NOMO-1 treated with DMSO at 0.1 percent for 48 hours (cell line): ENCODE data around the gene LRCH1.

ENCODE experiments used
- DNase-seq: peaks from one replicate; lab custom pipeline; 2025; ENCODE audit not compliant: unreplicated experiment; lab: John Stamatoyannopoulos, UW

LRCH1 gene

DNA sequence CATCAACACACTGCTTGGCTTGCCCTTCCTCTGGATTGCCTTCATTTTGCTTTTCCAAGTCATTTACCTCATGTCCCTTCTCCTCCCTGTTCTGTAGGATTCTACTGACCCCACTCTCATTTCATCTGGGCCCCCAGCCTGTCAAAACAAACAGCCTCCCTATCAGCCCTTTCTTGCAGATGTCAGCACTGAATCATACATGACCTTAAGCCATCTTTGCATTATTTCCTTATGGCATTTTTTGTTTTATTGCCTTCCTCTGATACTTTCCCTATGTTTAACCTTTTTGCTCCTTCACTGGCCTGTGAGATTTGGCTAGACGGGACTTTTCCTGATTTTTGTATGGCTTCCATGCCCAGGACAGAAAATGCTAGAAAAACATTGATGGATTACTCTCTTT is 8.7 kb downstream of the LRCH1 start:
- DNase-seq: no peak

DNA sequence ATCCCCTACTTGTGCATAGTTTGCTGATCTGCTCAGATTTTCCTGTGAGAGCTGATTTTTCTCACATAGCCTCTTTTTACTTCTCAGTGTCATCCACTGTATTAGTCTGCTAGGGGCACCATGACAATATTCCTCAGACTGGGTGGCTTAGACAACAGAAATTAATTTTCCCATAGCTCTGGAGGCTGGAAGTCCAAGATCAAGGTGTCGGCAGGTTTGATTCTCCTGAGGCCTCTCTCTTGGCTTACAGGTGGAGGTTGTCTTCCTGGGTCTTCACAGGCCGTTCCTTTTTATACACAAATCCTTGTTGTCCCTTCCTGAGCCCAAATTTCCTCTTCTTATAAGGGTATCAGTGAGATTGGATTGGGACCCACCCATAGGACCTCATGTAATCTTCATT is 9.2 kb downstream of the LRCH1 start:
- DNase-seq: no peak

GRCh38 chr13:46562581-46562980 is 9.6 kb downstream of the LRCH1 start:
- no peak for DNase-seq

DNA sequence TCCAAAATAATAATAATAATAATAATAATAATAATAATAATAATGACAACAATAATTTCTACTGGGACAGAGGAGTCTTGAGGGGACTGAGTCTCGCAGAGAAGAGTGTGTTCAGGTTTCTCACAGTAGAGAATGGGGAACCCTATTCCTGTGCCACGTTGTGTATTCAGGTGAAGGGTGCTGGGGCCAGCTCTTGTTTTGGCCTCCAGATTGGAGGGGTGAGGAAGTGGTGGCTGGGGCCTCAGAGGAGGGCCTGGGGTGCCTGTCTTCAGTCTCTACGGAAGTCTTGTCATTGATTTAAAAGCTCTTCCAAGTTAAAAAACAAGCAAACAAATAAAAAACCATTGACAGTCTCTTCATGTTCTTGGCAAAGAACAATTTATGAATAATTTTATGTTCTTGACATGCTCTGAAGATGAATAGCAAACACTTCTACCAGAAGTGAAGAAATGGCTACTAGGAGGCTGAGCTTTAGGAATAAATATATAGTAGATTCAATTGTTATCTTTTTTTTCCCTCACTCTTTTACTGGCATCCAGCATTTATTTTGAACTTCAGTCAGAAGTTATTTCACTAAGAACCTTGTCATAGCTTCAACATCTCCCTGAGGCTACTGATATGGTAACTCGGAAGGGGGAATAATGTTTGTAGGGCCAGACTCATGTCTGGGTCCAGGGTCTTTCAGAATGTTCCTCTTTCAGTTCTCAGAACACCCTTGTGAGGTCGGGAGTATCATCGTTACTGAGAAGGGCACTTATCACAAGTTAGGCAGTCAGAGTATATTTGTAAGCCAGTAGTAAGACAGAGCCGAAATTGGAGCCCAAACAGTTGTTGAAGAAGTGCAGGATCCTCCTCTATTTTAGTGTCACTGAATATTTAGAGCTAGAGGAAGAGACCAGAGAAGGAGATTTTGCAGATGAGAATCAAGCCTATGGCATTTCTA is 13.1 kb downstream of the LRCH1 start:
- DNase-seq: peak; percentile 11

DNA sequence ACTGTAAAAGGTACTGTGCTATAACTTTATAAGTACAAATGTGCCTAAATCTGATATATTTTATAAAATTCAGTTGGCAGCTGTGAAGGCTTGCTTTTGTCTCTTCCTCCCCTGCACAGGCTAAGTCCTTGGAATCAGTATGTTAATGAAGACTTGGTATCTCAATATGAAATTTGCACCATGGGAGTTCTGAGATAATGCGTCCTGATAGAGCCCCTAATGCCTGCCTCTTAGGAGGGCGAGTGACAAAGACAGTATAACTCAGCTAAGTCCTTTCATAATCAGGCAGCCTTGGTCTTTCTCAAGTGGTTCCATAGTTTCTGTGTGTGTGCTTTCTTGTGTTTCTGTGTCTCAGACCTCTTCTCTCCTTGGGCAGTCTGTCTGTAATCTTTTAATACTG is 14.7 kb downstream of the LRCH1 start:
- no peak for DNase-seq

DNA sequence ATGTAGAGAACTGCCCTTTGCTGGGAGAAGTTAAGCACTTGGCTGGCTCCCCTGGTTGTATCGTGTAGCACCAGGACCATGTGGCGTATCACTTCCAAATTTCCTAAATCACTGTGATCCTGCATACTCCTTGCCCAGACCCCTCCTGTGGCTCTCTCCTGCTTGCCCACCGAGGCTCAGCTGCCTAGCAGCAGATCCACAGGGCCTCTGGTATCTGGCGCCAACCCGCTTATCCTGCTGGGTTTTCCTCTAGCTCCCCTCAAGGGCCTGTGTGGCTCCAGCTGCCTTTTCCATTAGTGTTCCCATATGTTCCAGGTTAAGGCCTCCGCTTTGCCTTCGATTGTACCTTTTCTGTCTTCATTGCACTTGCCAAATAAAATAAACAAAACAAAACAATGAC is 16.5 kb downstream of the LRCH1 start:
- no peak for DNase-seq

DNA sequence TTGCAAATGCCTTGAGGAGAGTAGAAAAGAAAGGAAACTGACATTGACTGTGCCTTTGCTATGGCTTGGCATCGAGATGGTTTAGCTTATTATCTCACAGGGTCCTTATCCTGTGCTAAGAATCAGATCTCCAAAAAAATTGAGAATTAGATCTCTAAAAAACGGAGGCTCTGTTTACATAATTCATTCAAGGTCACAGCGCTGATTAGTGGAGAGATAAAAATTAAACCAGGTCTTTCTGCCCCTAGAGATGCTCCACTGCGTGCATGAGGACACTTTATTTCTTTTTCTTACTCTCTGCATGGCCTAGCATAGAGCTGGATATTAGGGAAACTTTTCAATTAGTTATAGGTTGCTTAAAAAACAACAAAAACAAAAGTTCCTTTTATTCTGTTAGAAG is 17.3 kb downstream of the LRCH1 start:
- DNase-seq: no peak

- DNase-seq: no peak
Observed at GRCh38 chr13:46571189-46571908, 18.4 kb downstream of the LRCH1 start.

GRCh38 chr13:46571909-46572595 is 19.1 kb downstream of the LRCH1 start:
- DNase-seq: no peak

- no peak for DNase-seq
Observed at GRCh38 chr13:46572752-46573431, 19.9 kb downstream of the LRCH1 start.

GRCh38 chr13:46575301-46575771 is 22.4 kb downstream of the LRCH1 start:
- DNase-seq: no peak

GRCh38 chr13:46575818-46576221 is 22.9 kb downstream of the LRCH1 start:
- DNase-seq: no peak

DNA sequence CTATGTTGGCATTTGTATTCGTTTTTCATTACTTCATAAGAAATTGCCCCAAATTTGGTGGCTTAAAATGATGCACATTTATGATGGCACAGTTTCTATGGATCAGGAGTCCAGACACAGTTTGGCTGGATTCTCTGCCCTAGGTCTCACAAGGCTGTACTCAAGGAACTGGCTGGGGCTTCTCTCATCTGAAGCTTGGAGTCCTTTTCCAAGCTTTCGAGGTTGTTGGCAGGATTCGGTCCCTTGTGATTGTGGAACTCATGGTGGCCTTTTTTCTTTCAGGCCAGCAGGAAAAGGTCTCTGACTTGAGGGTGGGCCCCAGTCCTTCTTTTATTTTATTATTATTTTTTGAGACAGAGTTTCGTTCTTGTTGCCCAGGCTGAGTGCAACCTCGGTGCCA is 23.8 kb downstream of the LRCH1 start:
- no peak for DNase-seq

- DNase-seq: peak; percentile 53
Observed at GRCh38 chr13:46577696-46578589, 25.0 kb downstream of the LRCH1 start.

DNA sequence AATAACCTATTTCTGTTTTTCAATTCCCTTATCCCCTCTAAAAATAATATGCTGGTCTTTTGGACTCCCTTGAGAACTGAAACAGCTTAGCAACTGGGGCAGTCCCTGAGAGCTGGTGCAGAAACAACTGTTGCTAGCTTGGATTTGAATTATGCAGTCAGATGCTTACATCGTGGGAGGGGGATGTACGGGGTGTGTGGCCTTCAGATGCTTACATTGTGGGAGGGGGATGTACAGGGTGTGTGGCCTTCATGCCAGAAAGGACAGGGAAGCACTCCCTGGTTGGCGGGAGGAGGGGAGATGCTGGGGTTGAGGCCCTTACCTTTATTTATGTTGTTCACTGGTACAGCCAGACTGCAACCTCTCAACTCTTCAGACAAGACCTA is 25.6 kb downstream of the LRCH1 start:
- DNase-seq: no peak

DNA sequence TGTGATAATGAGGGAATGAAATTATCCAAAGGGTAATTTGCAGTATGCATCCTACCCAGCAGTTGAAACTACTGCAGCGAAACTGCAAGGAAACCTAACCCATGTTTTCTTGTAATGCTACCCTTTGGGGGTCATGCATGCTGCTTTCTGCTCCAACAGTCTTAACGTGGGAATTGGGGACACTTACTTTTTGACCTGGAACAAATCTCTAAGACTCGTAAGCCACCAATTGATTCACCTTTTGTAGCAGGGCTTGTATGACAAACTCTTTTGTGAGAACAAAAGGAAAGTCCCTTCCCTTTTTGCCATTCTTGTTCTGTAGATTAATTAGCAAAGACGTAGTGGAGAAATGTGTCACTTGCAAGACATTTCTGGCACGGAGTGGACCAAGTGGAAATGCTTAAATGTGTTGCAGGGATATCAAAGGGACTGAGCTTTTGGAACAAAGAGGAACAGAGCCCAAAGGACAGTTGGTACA is 27.4 kb downstream of the LRCH1 start:
- peak; percentile 30 for DNase-seq

- no peak for DNase-seq
Observed at GRCh38 chr13:46582190-46582589, 29.2 kb downstream of the LRCH1 start.

DNA sequence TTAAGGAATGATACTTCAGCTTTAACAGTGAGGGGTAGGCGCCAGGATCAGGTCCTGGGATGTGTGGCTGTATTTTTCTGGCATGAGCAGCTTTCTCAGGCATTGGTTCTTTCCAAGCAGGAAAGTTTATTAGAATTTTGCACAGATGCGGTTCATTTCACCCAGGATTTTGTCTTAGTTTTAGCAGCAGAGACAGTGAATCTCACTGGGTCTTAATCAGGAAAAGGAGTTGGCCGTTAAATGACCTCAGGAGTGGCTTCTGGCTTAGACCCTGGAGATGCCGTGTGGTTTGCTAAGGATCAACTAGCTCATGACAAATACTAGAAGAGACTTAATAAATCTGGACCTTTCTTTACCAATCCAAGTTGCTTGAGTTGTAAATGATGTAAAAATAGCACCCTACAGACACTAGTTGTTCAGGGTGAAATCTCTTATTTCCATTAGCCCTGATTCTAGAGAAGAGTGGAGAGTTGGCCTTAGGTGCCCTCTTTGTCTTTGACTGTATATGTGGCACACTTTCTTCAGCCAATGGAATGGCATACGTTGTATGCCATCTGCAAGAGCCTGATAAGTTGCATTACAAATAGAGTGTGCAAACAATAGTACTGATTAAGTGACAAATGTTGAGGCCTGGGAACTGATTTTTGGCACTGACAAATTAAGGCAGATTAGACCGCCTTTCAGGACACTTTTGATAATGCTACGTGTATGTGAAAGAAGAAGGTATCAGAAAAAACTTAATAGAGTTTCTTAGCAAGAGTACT is 34.0 kb downstream of the LRCH1 start:
- DNase-seq: no peak

GRCh38 chr13:46587807-46588418 is 34.9 kb downstream of the LRCH1 start:
- DNase-seq: peak; percentile 47
